Heart left ventricle (tissue), 13 donors: ENCODE results near the gene PDIA6.

Experiments
- POLR2A ChIP-seq, 2 donors: fragments of 450-650 bp; IDR thresholded peaks; one replicate each; pipeline ENCODE4 v1.6.1; 2017; ENCODE audit warnings: antibody characterized with exemption in 2 of 2, mild to moderate bottlenecking in 2 of 2, moderate library complexity in 2 of 2
- TF ChIP-seq, protein P1 (sequence below), 12 donors: fragments of 200-600 bp; sonication (generic) in 4 of 12; IDR thresholded peaks; one replicate each; pipeline versions ENCODE4 v1.5.0 to v1.8.0; 2018 to 2022; ENCODE audit warnings: antibody characterized with exemption in 12 of 12, mild to moderate bottlenecking in 5 of 12
- donor health status: ischemic (EF 13 %, LVEDD 7.1; RV severe dilation, severe dysfunction).
- donor health status: DM: no; HTN: yes; CAD: no.
- donor health status: DM: no; HTN: no; CAD: no.
- donor health status: ischemic (EF 25% LVEDD 6.9; RV normal size, moderate dysfunction).
- donor health status: ischemic (EF 25% LVEDD 5.7; RV mildly dilated, moderate dysfunction).
- donor health status: ischemic (EF 35%, LVEDD 5.7; RV mildly dilated, moderate dysfunction).
- donor health status: nonischemic (EF 11% LVEDD 7.7; RV severe dilation, severe dysfunction).
- donor health status: DM: yes; HTN: yes; CAD: no.
- donor health status: PGD.
- donor health status: ischemic (EF 29% LVEDD 5.4; RV normal size, mild dysfunction).
- donor health status: nonischemic (EF 23%, LVEDD 6.1; RV moderate dilation, normal function).

DNA sequence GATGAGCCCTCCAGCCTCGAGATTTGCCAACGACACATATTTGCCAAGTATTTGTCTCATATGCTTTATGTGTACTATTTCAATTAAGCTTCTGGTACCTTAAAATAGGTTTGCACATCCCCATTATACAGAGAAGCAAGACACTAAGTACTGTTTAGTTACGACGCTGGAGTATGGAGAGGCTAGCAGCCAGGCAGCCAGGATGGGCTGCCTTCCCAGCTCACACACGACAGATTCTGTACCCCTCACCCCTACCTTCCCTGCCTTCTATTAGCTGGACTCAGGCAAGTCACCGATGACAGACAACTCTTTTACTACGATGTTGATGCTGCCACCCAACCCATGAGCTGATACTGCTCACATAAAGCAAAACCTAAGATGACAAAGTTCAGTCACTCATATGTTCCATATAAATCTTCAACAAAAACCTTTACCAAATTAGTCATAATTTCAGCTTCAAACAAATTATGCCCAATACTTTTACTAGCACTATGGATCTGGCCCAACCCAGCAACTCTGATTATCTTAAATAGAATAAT lies 17.0 kb downstream of the PDIA6 start:
- TF ChIP-seq, protein P1, sequence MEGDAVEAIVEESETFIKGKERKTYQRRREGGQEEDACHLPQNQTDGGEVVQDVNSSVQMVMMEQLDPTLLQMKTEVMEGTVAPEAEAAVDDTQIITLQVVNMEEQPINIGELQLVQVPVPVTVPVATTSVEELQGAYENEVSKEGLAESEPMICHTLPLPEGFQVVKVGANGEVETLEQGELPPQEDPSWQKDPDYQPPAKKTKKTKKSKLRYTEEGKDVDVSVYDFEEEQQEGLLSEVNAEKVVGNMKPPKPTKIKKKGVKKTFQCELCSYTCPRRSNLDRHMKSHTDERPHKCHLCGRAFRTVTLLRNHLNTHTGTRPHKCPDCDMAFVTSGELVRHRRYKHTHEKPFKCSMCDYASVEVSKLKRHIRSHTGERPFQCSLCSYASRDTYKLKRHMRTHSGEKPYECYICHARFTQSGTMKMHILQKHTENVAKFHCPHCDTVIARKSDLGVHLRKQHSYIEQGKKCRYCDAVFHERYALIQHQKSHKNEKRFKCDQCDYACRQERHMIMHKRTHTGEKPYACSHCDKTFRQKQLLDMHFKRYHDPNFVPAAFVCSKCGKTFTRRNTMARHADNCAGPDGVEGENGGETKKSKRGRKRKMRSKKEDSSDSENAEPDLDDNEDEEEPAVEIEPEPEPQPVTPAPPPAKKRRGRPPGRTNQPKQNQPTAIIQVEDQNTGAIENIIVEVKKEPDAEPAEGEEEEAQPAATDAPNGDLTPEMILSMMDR (IDR thresholded peaks at IDR 0.05) = no peak
- no peak for TF ChIP-seq POLR2A (IDR thresholded peaks at IDR 0.05)
